Activated naive CD8-positive, alpha-beta T cell treated with anti-CD3 and anti-CD28 coated beads, Interleukin-2, amount 10 ng/mL, durations not matched to agents 7 days and 5 days (primary cell): ENCODE data around the gene CHCHD6. TPM values are rescaled to one million over a fixed set of nuclear protein-coding genes. Genes with fewer than 3 reads are reported as not detected.
A peak's percentile ranks its signal among the peaks of the same experiment; 100 is the strongest.

Source experiments
- ATAC-seq: fragments of 150-1000 bp; cut with Tn5 transposase; one replicate; pipeline ENCODE4 v1.10.0; 2021; ENCODE audit warnings: low read depth, moderate library complexity
- POLR2A ChIA-PET: fragments of 350-600 bp; sonication (Branson Sonifier 250); formaldehyde crosslinking; loops from one replicate; lab custom pipeline; 2021; ENCODE audit warnings: antibody characterized with exemption; lab: Charles Lee
- DNase-seq: peaks from one replicate; pipeline ENCODE4 v3.0.0; 2021
- H3K27ac Mint-ChIP-seq: one replicate; pipeline ENCODE4 v1.8.0; 2022; ENCODE audit warnings: mild to moderate bottlenecking, mixed read lengths
- H3K27me3 Mint-ChIP-seq: one replicate; pipeline ENCODE4 v1.8.0; 2022; ENCODE audit warnings: mild to moderate bottlenecking, moderate library complexity, mixed read lengths
- H3K36me3 Mint-ChIP-seq: one replicate; pipeline ENCODE4 v1.8.0; 2021; ENCODE audit warnings: mild to moderate bottlenecking, mixed read lengths
- H3K4me1 Mint-ChIP-seq: one replicate; pipeline ENCODE4 v1.8.0; 2021; ENCODE audit warnings: mixed read lengths
- H3K4me3 Mint-ChIP-seq: one replicate; pipeline ENCODE4 v1.8.0; 2022; ENCODE audit warnings: mild to moderate bottlenecking, moderate library complexity, mixed read lengths
- H3K9me3 Mint-ChIP-seq: one replicate; pipeline ENCODE4 v1.8.0; 2021; ENCODE audit warnings: mixed read lengths
- total RNA-seq, 2 experiments: library from RNA; stranded (reverse); gene quantifications; one replicate each; pipeline ENCODE4 v1.2.3, GENCODE V29; 2021

Gene CHCHD6
- total RNA-seq, result 1 to 10 TPM; 5.6 to 7.8 TPM

- H3K4me1 Mint-ChIP-seq, result peaks cover 12% of the 10 kb centered on the region
- H3K27me3 Mint-ChIP-seq, result peaks cover 33% of the 10 kb centered on the region
- DNase-seq (peak; percentile 96), ATAC-seq (peak; percentile 90)
- POLR2A ChIA-PET, result no interaction called here
- H3K27ac Mint-ChIP-seq, result peak within 1 kb of the TSS; percentile 86
- H3K9me3 Mint-ChIP-seq, result no peaks in the 10 kb centered on the region
- H3K36me3 Mint-ChIP-seq, result no peaks in the 10 kb centered on the region
- peak within 1 kb of the TSS; percentile 96 for H3K4me3 Mint-ChIP-seq
Measured at GRCh38 chr3:126703512-126704493, at the start of gene CHCHD6. Gene CHCHD6 (plus strand): TSS chr3:126704240. CDS start chr3:126704313, 73 bp downstream.

GRCh38 chr3:126654571-126655383 lies 49.3 kb upstream of the CHCHD6 start, which contains the start of gene TXNRD3:
Gene TXNRD3 (minus strand): TSS chr3:126655124.
- Mint-ChIP-seq H3K9me3 (peaks cover 4% of the 10 kb centered on the region), H3K4me1 (peaks cover 7% of the 10 kb centered on the region), H3K27me3 (peaks cover 14% of the 10 kb centered on the region), H3K4me3 (peak within 1 kb of the TSS; percentile 82), H3K27ac (no peak within 1 kb of the TSS), H3K36me3 (no peaks in the 10 kb centered on the region)
- POLR2A ChIA-PET, result no interaction called here
- ATAC-seq (peak; percentile 87), DNase-seq (peak; percentile 81)

- no peaks in the 10 kb centered on the region for H3K36me3 Mint-ChIP-seq
- peaks cover 14% of the 10 kb centered on the region for H3K27me3 Mint-ChIP-seq
- no peak for DNase-seq
- no peak for ATAC-seq
- H3K4me3 Mint-ChIP-seq, result no peak overlapping the region
- H3K27ac Mint-ChIP-seq, result no peak overlapping the region
- POLR2A ChIA-PET, result no interaction called here
- H3K4me1 Mint-ChIP-seq, result peaks cover 7% of the 10 kb centered on the region
- H3K9me3 Mint-ChIP-seq, result peaks cover 2% of the 10 kb centered on the region
Measured at GRCh38 chr3:126655887-126656286, 48.2 kb upstream of the CHCHD6 start.

GRCh38 chr3:126656371-126657134 lies 47.5 kb upstream of the CHCHD6 start:
- DNase-seq, result no peak
- POLR2A ChIA-PET, result no interaction called here

GRCh38 chr3:126657901-126658300 lies 46.1 kb upstream of the CHCHD6 start:
- H3K27me3 Mint-ChIP-seq, result peaks cover 17% of the 10 kb centered on the region
- H3K36me3 Mint-ChIP-seq, result no peaks in the 10 kb centered on the region
- no peak overlapping the region for H3K27ac Mint-ChIP-seq
- DNase-seq (no peak), ATAC-seq (no peak)
- no peak overlapping the region for H3K4me3 Mint-ChIP-seq
- H3K9me3 Mint-ChIP-seq, result peaks cover 2% of the 10 kb centered on the region
- H3K4me1 Mint-ChIP-seq, result peaks cover 7% of the 10 kb centered on the region
- POLR2A ChIA-PET, result no interaction called here

More at GRCh38 chr3:126656371-126657134, 47.5 kb upstream of the CHCHD6 start:
- H3K36me3 Mint-ChIP-seq, result no peaks in the 10 kb centered on the region
- peaks cover 2% of the 10 kb centered on the region for H3K9me3 Mint-ChIP-seq
- ATAC-seq, result no peak
- peaks cover 14% of the 10 kb centered on the region for H3K27me3 Mint-ChIP-seq
- H3K4me1 Mint-ChIP-seq, result peaks cover 7% of the 10 kb centered on the region
- H3K27ac Mint-ChIP-seq, result no peak overlapping the region
- no peak overlapping the region for H3K4me3 Mint-ChIP-seq

- no peak overlapping the region for H3K27ac Mint-ChIP-seq
- POLR2A ChIA-PET, result no interaction called here
- no peak for ATAC-seq
Measured at GRCh38 chr3:126658584-126658983, 45.5 kb upstream of the CHCHD6 start.

GRCh38 chr3:126659915-126660886 lies 43.8 kb upstream of the CHCHD6 start:
- peaks cover 2% of the 10 kb centered on the region for H3K9me3 Mint-ChIP-seq
- peaks cover 11% of the 10 kb centered on the region for H3K27me3 Mint-ChIP-seq
- H3K27ac Mint-ChIP-seq, result no peak overlapping the region
- POLR2A ChIA-PET, result no interaction called here
- ATAC-seq (no peak), DNase-seq (no peak)
- no peaks in the 10 kb centered on the region for H3K36me3 Mint-ChIP-seq
- no peak overlapping the region for H3K4me3 Mint-ChIP-seq
- peaks cover 2% of the 10 kb centered on the region for H3K4me1 Mint-ChIP-seq

More at GRCh38 chr3:126658584-126658983, 45.5 kb upstream of the CHCHD6 start:
- Mint-ChIP-seq H3K36me3 (no peaks in the 10 kb centered on the region), H3K27me3 (peaks cover 12% of the 10 kb centered on the region), H3K9me3 (peaks cover 2% of the 10 kb centered on the region), H3K4me3 (no peak overlapping the region), H3K4me1 (peaks cover 7% of the 10 kb centered on the region)
- no peak for DNase-seq

GRCh38 chr3:126661532-126662364 lies 42.3 kb upstream of the CHCHD6 start:
- Mint-ChIP-seq H3K36me3 (no peaks in the 10 kb centered on the region), H3K27ac (no peak overlapping the region), H3K9me3 (peaks cover 2% of the 10 kb centered on the region), H3K4me3 (no peak overlapping the region), H3K27me3 (peaks cover 17% of the 10 kb centered on the region), H3K4me1 (peaks cover 7% of the 10 kb centered on the region)
- no peak for ATAC-seq
- DNase-seq, result no peak
- POLR2A ChIA-PET, result no interaction called here

- Mint-ChIP-seq H3K27me3 (peaks cover 12% of the 10 kb centered on the region), H3K4me3 (no peak overlapping the region), H3K4me1 (peaks cover 7% of the 10 kb centered on the region), H3K27ac (no peak overlapping the region), H3K9me3 (peaks cover 2% of the 10 kb centered on the region), H3K36me3 (no peaks in the 10 kb centered on the region)
- POLR2A ChIA-PET, result no interaction called here
- DNase-seq, result no peak
- no peak for ATAC-seq
Measured at GRCh38 chr3:126663257-126663656, 40.8 kb upstream of the CHCHD6 start.

- POLR2A ChIA-PET, result no interaction called here
- no peaks in the 10 kb centered on the region for H3K9me3 Mint-ChIP-seq
- ATAC-seq (no peak), DNase-seq (no peak)
- peaks cover 10% of the 10 kb centered on the region for H3K27me3 Mint-ChIP-seq
- H3K27ac Mint-ChIP-seq, result no peak overlapping the region
- no peaks in the 10 kb centered on the region for H3K36me3 Mint-ChIP-seq
- peaks cover 7% of the 10 kb centered on the region for H3K4me1 Mint-ChIP-seq
- no peak overlapping the region for H3K4me3 Mint-ChIP-seq
Measured at GRCh38 chr3:126663750-126664149, 40.3 kb upstream of the CHCHD6 start.

- H3K9me3 Mint-ChIP-seq, result no peaks in the 10 kb centered on the region
- no peak for DNase-seq
- no peak for ATAC-seq
- H3K4me1 Mint-ChIP-seq, result peaks cover 7% of the 10 kb centered on the region
- H3K36me3 Mint-ChIP-seq, result no peaks in the 10 kb centered on the region
- H3K4me3 Mint-ChIP-seq, result no peak overlapping the region
- POLR2A ChIA-PET, result no interaction called here
- peaks cover 12% of the 10 kb centered on the region for H3K27me3 Mint-ChIP-seq
- H3K27ac Mint-ChIP-seq, result no peak overlapping the region
Measured at GRCh38 chr3:126664591-126665214, 39.3 kb upstream of the CHCHD6 start.
